WTC11 (cell line): ENCODE results near the gene GPR137B. TPM values are rescaled to one million over a fixed set of nuclear protein-coding genes. Genes with fewer than 3 reads are reported as not detected.

Experiments
- ATAC-seq: fragments of 200-7000 bp; cut with Tn5 transposase; 2 replicates; pipeline ENCODE4 v1.10.0; 2021; ENCODE audit warnings: mild to moderate bottlenecking, moderate library complexity
- CTCF ChIA-PET: fragments of 300-600 bp; sonication (Branson Sonifier 250); formaldehyde crosslinking; loops from one replicate; lab custom pipeline; 2021; ENCODE audit warnings: antibody characterized with exemption; lab: Charles Lee
- POLR2A ChIA-PET: fragments of 350-600 bp; sonication (Branson Sonifier 250); formaldehyde crosslinking; loops from one replicate; lab custom pipeline; 2021; ENCODE audit warnings: antibody characterized with exemption; lab: Charles Lee
- DNase-seq: peaks from one replicate; pipeline ENCODE4 v3.0.0; 2021; ENCODE audit warnings: low spot score
- H3K27ac Mint-ChIP-seq: 2 replicates; pipeline ENCODE4 v1.8.0; 2021; ENCODE audit warnings: mixed read lengths
- H3K27me3 Mint-ChIP-seq: 2 replicates; pipeline ENCODE4 v1.8.0; 2021; ENCODE audit warnings: low read depth, mild to moderate bottlenecking, moderate library complexity, mixed read lengths
- H3K36me3 Mint-ChIP-seq: 2 replicates; pipeline ENCODE4 v1.8.0; 2021; ENCODE audit warnings: mixed read lengths
- H3K4me1 Mint-ChIP-seq: 2 replicates; pipeline ENCODE4 v1.8.0; 2022; ENCODE audit warnings: mixed read lengths
- H3K4me3 Mint-ChIP-seq: 2 replicates; pipeline ENCODE4 v1.8.0; 2021; ENCODE audit warnings: mild to moderate bottlenecking, moderate library complexity, mixed read lengths
- H3K9me3 Mint-ChIP-seq: 2 replicates; pipeline ENCODE4 v1.8.0; 2021; ENCODE audit warnings: mixed read lengths
- AR ChIP-seq: fragments of 250-450 bp; sonication (Bioruptor Pico); IDR thresholded peaks from 2 replicates; pipeline ENCODE4 v1.9.0; 2021; ENCODE audit warnings: mild to moderate bottlenecking
- ATF1 ChIP-seq: sonication (generic); formaldehyde crosslinking; IDR thresholded peaks from 2 replicates; pipeline ENCODE4 v1.8.1; 2023; ENCODE audit warnings: mild to moderate bottlenecking, moderate library complexity, missing genetic modification reagents
- ATF6 ChIP-seq: sonication (generic); formaldehyde crosslinking; IDR thresholded peaks from 2 replicates; pipeline ENCODE4 v1.8.1; 2023; ENCODE audit warnings: mild to moderate bottlenecking, missing genetic modification reagents
- CBFB ChIP-seq: sonication (generic); formaldehyde crosslinking; IDR thresholded peaks from 2 replicates; pipeline ENCODE4 v1.8.1; 2022; ENCODE audit warnings: mild to moderate bottlenecking, low read depth, missing genetic modification reagents
- ETV6 ChIP-seq: sonication (generic); formaldehyde crosslinking; IDR thresholded peaks from 2 replicates; pipeline ENCODE4 v1.8.1; 2022; ENCODE audit warnings: mild to moderate bottlenecking, missing genetic modification reagents
- FOXJ3 ChIP-seq: sonication (generic); formaldehyde crosslinking; IDR thresholded peaks from 2 replicates; pipeline ENCODE4 v1.9.0; 2021; ENCODE audit warnings: missing genetic modification reagents, mild to moderate bottlenecking, borderline replicate concordance
- FOXP1 ChIP-seq: sonication (generic); formaldehyde crosslinking; IDR thresholded peaks from 2 replicates; pipeline ENCODE4 v1.8.0; 2022; ENCODE audit warnings: missing genetic modification reagents, mild to moderate bottlenecking, moderate library complexity, borderline replicate concordance
- GTF2I ChIP-seq: fragments of 250-450 bp; sonication (Bioruptor Pico); conservative IDR thresholded peaks from 2 replicates; pipeline ENCODE4 v1.4.0; 2021; ENCODE audit warnings: mild to moderate bottlenecking
- KAT7 ChIP-seq: sonication (generic); formaldehyde crosslinking; IDR thresholded peaks from 2 replicates; pipeline ENCODE4 v1.8.1; 2023; ENCODE audit warnings: missing genetic modification reagents, mild to moderate bottlenecking, borderline replicate concordance
- MAX ChIP-seq: sonication (generic); formaldehyde crosslinking; IDR thresholded peaks from 2 replicates; pipeline ENCODE4 v1.8.0; 2022; ENCODE audit warnings: mild to moderate bottlenecking, missing genetic modification reagents
- MXD4 ChIP-seq: fragments of 250-450 bp; sonication (Bioruptor Pico); IDR thresholded peaks from 2 replicates; pipeline ENCODE4 v1.8.0; 2021; ENCODE audit warnings: mild to moderate bottlenecking, moderate library complexity, borderline replicate concordance
- NFATC4 ChIP-seq: fragments of 250-450 bp; sonication (Bioruptor Pico); IDR thresholded peaks from 2 replicates; pipeline ENCODE4 v1.9.0; 2021; ENCODE audit warnings: mild to moderate bottlenecking
- NR3C1 ChIP-seq: sonication (generic); formaldehyde crosslinking; conservative IDR thresholded peaks from 2 replicates; pipeline ENCODE4 v1.8.1; 2023; ENCODE audit warnings: low read depth, mild to moderate bottlenecking, missing genetic modification reagents
- RORB ChIP-seq: fragments of 250-450 bp; sonication (Bioruptor Pico); IDR thresholded peaks from 2 replicates; pipeline ENCODE4 v1.9.0; 2021; ENCODE audit warnings: mild to moderate bottlenecking
- SOX15 ChIP-seq: fragments of 250-450 bp; sonication (Bioruptor Pico); IDR thresholded peaks from 2 replicates; pipeline ENCODE4 v1.9.0; 2021; ENCODE audit warnings: mild to moderate bottlenecking
- SP1 ChIP-seq: sonication (generic); formaldehyde crosslinking; conservative IDR thresholded peaks from 2 replicates; pipeline ENCODE4 v1.8.1; 2022; ENCODE audit warnings: missing genetic modification reagents
- ZNF219 ChIP-seq: sonication (generic); formaldehyde crosslinking; IDR thresholded peaks from 2 replicates; pipeline ENCODE4 v1.8.0; 2023; ENCODE audit warnings: missing genetic modification reagents, mild to moderate bottlenecking, borderline replicate concordance
- ZNF396 ChIP-seq: fragments of 250-450 bp; sonication (Bioruptor Pico); IDR thresholded peaks from 2 replicates; pipeline ENCODE4 v1.8.0; 2021; ENCODE audit warnings: mild to moderate bottlenecking, moderate library complexity, borderline replicate concordance
- ZSCAN18 ChIP-seq: fragments of 250-450 bp; sonication (Bioruptor Pico); IDR thresholded peaks from 2 replicates; pipeline ENCODE4 v2.1.2; 2022; ENCODE audit warnings: mild to moderate bottlenecking, moderate library complexity
- total RNA-seq: library from RNA; stranded (reverse); gene quantifications from 3 replicates; pipeline ENCODE4 v1.2.3, GENCODE V29; 2021
- TF ChIP-seq, protein P1 (sequence below): sonication (generic); formaldehyde crosslinking; IDR thresholded peaks from 2 replicates; pipeline ENCODE4 v1.8.0; 2022; ENCODE audit warnings: mild to moderate bottlenecking, missing genetic modification reagents
- TF ChIP-seq, protein P2 (sequence below): sonication (generic); formaldehyde crosslinking; IDR thresholded peaks from 2 replicates; pipeline ENCODE4 v1.8.1; 2022; ENCODE audit warnings: mild to moderate bottlenecking, moderate library complexity, missing genetic modification reagents
- TF ChIP-seq, protein P3 (sequence below): sonication (generic); formaldehyde crosslinking; conservative IDR thresholded peaks from 2 replicates; pipeline ENCODE4 v1.8.1; 2022; ENCODE audit warnings: mild to moderate bottlenecking, missing genetic modification reagents
- TF ChIP-seq, protein P4 (sequence below): fragments of 250-450 bp; sonication (Bioruptor Pico); IDR thresholded peaks from 2 replicates; pipeline ENCODE4 v1.9.0; 2021; ENCODE audit warnings: mild to moderate bottlenecking

Gene GPR137B
- total RNA-seq, 1 experiment from 2014 or later: 6.3 TPM

GRCh38 chr1:236122176-236122575, 20.2 kb upstream of the GPR137B start:
- Mint-ChIP-seq H3K4me3 (no peak overlapping the region), H3K27ac (no peak overlapping the region), H3K9me3 (no peaks in the 10 kb centered on the region), H3K4me1 (peaks cover 6% of the 10 kb centered on the region), H3K36me3 (no peaks in the 10 kb centered on the region), H3K27me3 (no peaks in the 10 kb centered on the region; the same call in 1 of the 2 replicates)
- DNase-seq (no peak), ATAC-seq (no peak)
- ChIA-PET CTCF (interaction anchor here (0.8 kb wide), 1 partner anchor 15 kb away, joined by 3 read pairs; no protein-coding TSS in a partner anchor), POLR2A (no interaction called here)
- TF ChIP-seq ATF1 (CRISPR knock-in tag): no peak
- TF ChIP-seq ZNF219 (CRISPR knock-in tag): no peak
- TF ChIP-seq, protein P1, sequence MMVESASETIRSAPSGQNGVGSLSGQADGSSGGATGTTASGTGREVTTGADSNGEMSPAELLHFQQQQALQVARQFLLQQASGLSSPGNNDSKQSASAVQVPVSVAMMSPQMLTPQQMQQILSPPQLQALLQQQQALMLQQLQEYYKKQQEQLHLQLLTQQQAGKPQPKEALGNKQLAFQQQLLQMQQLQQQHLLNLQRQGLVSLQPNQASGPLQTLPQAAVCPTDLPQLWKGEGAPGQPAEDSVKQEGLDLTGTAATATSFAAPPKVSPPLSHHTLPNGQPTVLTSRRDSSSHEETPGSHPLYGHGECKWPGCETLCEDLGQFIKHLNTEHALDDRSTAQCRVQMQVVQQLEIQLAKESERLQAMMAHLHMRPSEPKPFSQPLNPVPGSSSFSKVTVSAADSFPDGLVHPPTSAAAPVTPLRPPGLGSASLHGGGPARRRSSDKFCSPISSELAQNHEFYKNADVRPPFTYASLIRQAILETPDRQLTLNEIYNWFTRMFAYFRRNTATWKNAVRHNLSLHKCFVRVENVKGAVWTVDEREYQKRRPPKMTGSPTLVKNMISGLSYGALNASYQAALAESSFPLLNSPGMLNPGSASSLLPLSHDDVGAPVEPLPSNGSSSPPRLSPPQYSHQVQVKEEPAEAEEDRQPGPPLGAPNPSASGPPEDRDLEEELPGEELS (CRISPR knock-in tag): no peak
- TF ChIP-seq, protein P2, sequence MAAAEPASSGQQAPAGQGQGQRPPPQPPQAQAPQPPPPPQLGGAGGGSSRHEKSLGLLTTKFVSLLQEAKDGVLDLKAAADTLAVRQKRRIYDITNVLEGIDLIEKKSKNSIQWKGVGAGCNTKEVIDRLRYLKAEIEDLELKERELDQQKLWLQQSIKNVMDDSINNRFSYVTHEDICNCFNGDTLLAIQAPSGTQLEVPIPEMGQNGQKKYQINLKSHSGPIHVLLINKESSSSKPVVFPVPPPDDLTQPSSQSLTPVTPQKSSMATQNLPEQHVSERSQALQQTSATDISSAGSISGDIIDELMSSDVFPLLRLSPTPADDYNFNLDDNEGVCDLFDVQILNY (CRISPR knock-in tag): no peak
- TF ChIP-seq KAT7 (CRISPR knock-in tag): no peak

GRCh38 chr1:236123563-236123962, 18.8 kb upstream of the GPR137B start:
- H3K36me3 Mint-ChIP-seq: no peaks in the 10 kb centered on the region
- H3K4me1 Mint-ChIP-seq: peaks cover under 1% of the 10 kb centered on the region; the same call in 1 of the 2 replicates
- TF ChIP-seq FOXJ3 (no peak), CBFB (CRISPR knock-in tag) (no peak), MAX (CRISPR knock-in tag) (no peak), NFATC4 (CRISPR knock-in tag) (no peak), GTF2I (CRISPR knock-in tag) (no peak), FOXP1 (CRISPR knock-in tag) (no peak), ATF6 (CRISPR knock-in tag) (no peak), ETV6 (CRISPR knock-in tag) (no peak), RORB (CRISPR knock-in tag) (no peak), ZNF396 (CRISPR knock-in tag) (no peak), NR3C1 (no peak), MXD4 (CRISPR knock-in tag) (no peak), SOX15 (CRISPR knock-in tag) (no peak), AR (CRISPR knock-in tag) (no peak), ZSCAN18 (CRISPR knock-in tag) (no peak), SP1 (CRISPR knock-in tag) (no peak)
- TF ChIP-seq, protein P3, sequence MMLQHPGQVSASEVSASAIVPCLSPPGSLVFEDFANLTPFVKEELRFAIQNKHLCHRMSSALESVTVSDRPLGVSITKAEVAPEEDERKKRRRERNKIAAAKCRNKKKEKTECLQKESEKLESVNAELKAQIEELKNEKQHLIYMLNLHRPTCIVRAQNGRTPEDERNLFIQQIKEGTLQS: no peak
- TF ChIP-seq, protein P1 (CRISPR knock-in tag): no peak
- TF ChIP-seq, protein P4, sequence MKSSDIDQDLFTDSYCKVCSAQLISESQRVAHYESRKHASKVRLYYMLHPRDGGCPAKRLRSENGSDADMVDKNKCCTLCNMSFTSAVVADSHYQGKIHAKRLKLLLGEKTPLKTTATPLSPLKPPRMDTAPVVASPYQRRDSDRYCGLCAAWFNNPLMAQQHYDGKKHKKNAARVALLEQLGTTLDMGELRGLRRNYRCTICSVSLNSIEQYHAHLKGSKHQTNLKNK: no peak
- no peaks in the 10 kb centered on the region for H3K9me3 Mint-ChIP-seq
- CTCF ChIA-PET: interaction anchor here (1.0 kb wide), 1 partner anchor 14 kb away, joined by 3 read pairs; no protein-coding TSS in a partner anchor
- no peak overlapping the region for H3K4me3 Mint-ChIP-seq
- H3K27ac Mint-ChIP-seq: no peak overlapping the region
- no peaks in the 10 kb centered on the region; the same call in 1 of the 2 replicates for H3K27me3 Mint-ChIP-seq
- POLR2A ChIA-PET: no interaction called here
- DNase-seq: no peak
- ATAC-seq: no peak
